ENCODE results near the gene ABI1.

GRCh38 chr10:26890956-26891355 is 30.2 kb upstream of the ABI1 start:
- TF ChIP-seq CTCF (conservative IDR thresholded peaks at IDR 0.05; ENCODE audit: low read length) = peak; percentile 82
- TF ChIP-seq EZH2phosphoT487 (IDR thresholded peaks at IDR 0.05; ENCODE audit: borderline replicate concordance, low read depth, low read length) = no peak

Measured in OCI-LY7 (cell line).